Left ventricle myocardium inferior (tissue), 1 donor: ENCODE measurements around the gene CYP2C9. TPM values are rescaled to one million over a fixed set of nuclear protein-coding genes. Genes with fewer than 3 reads are reported as not detected.
"Not testable (repeated sequence)": the region's sequence is repeated elsewhere in the genome, so short reads cannot be mapped to it uniquely, and the experiment has no call there.

ENCODE experiments used
- DNase-seq: peaks from one replicate; pipeline ENCODE4 v3.0.0-alpha.2; 2020
- H3K27ac ChIP-seq: fragments of 200-600 bp; replicated peaks from 2 replicates; pipeline ENCODE4 v1.8.0; 2021
- H3K27me3 ChIP-seq: fragments of 200-600 bp; 2 replicates; pipeline ENCODE4 v1.8.0; 2021; ENCODE audit warnings: low read depth
- H3K36me3 ChIP-seq: fragments of 200-600 bp; 2 replicates; pipeline ENCODE4 v1.8.0; 2021
- H3K4me1 ChIP-seq: fragments of 200-600 bp; 2 replicates; pipeline ENCODE4 v1.8.0; 2021
- H3K4me3 ChIP-seq: fragments of 200-600 bp; 2 replicates; pipeline ENCODE4 v1.8.0; 2021; ENCODE audit warnings: mild to moderate bottlenecking, moderate library complexity
- H3K9me3 ChIP-seq: fragments of 200-600 bp; replicated peaks from 2 replicates; pipeline ENCODE4 v1.8.0; 2021
- intact Hi-C: fragments of 100-400 bp; cut with micrococcal nuclease; formaldehyde crosslinking; loops from one replicate; pipeline ENCODE4 v1.11.0; 2022
- long read RNA-seq: library from polyadenylated mRNA; unstranded; transcript quantifications from one replicate; pipeline ENCODE4 v2.0.0, GENCODE V29; 2021
- total RNA-seq: library from RNA; stranded (reverse); fragmentation: NEBNext Ultra II Directional; extraction: Animal tissue kit (Norgen Biotek cat#: 25700); gene quantifications from one replicate; pipeline ENCODE4 v1.2.1, GENCODE V29; 2021
- TF ChIP-seq, protein P1 (sequence below): fragments of 200-600 bp; IDR thresholded peaks from 2 replicates; pipeline ENCODE4 v1.8.0; 2021; ENCODE audit warnings: antibody characterized with exemption, mild to moderate bottlenecking, borderline replicate concordance
- donor health status: DM: no; HTN: yes; CAD: no; lungs with severe emphysema.

The CYP2C9 gene
- not detected for total RNA-seq
- long read RNA-seq, result 0 reads

DNA sequence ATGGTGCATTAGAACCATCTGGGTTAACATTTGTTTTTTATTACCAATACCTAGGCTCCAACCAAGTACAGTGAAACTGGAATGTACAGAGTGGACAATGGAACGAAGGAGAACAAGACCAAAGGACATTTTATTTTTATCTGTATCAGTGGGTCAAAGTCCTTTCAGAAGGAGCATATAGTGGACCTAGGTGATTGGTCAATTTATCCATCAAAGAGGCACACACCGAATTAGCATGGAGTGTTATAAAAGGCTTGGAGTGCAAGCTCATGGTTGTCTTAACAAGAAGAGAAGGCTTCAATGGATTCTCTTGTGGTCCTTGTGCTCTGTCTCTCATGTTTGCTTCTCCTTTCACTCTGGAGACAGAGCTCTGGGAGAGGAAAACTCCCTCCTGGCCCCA is at the start of gene CYP2C9:
Gene CYP2C9 (plus strand): TSS at position 276 of the 400 bp plus-strand sequence. CDS start 25 bp downstream, at position 301.
- Histone ChIP-seq H3K4me3 (no peak within 1 kb of the TSS), H3K9me3 (peaks cover 22% of the 10 kb centered on the region), H3K4me1 (no peaks in the 10 kb centered on the region), H3K27ac (no peak within 1 kb of the TSS), H3K27me3 (no peaks in the 10 kb centered on the region), H3K36me3 (no peaks in the 10 kb centered on the region)
- TF ChIP-seq, protein P1, sequence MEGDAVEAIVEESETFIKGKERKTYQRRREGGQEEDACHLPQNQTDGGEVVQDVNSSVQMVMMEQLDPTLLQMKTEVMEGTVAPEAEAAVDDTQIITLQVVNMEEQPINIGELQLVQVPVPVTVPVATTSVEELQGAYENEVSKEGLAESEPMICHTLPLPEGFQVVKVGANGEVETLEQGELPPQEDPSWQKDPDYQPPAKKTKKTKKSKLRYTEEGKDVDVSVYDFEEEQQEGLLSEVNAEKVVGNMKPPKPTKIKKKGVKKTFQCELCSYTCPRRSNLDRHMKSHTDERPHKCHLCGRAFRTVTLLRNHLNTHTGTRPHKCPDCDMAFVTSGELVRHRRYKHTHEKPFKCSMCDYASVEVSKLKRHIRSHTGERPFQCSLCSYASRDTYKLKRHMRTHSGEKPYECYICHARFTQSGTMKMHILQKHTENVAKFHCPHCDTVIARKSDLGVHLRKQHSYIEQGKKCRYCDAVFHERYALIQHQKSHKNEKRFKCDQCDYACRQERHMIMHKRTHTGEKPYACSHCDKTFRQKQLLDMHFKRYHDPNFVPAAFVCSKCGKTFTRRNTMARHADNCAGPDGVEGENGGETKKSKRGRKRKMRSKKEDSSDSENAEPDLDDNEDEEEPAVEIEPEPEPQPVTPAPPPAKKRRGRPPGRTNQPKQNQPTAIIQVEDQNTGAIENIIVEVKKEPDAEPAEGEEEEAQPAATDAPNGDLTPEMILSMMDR, result no peak
- intact Hi-C loops, result no loop called here
- no peak for DNase-seq

DNA sequence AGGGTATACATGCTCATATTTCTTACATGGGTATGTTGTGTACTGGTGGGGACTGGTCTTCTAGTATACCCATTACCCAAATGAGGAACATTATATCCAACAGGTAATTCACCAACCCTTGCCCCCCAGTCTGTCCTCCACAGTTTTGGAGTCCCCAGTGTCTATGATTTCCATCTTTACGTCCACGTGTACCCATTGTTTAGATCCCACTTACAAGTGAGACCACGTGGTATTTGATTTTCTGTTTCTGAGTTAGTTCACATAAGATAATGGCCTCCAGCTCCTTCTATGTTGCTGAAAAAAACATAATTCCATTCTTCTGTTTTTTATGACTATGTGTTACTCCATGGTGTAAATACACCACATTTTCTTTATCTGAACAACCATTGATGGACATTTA is 49.3 kb upstream of the CYP2C9 start:
- intact Hi-C loops, result no loop called here
- TF ChIP-seq, protein P1, result no peak
- DNase-seq, result no peak
- Histone ChIP-seq H3K4me1 (no peaks in the 10 kb centered on the region), H3K4me3 (no peak overlapping the region), H3K36me3 (no peaks in the 10 kb centered on the region), H3K27me3 (no peaks in the 10 kb centered on the region), H3K9me3 (peaks cover 19% of the 10 kb centered on the region), H3K27ac (no peak overlapping the region)

DNA sequence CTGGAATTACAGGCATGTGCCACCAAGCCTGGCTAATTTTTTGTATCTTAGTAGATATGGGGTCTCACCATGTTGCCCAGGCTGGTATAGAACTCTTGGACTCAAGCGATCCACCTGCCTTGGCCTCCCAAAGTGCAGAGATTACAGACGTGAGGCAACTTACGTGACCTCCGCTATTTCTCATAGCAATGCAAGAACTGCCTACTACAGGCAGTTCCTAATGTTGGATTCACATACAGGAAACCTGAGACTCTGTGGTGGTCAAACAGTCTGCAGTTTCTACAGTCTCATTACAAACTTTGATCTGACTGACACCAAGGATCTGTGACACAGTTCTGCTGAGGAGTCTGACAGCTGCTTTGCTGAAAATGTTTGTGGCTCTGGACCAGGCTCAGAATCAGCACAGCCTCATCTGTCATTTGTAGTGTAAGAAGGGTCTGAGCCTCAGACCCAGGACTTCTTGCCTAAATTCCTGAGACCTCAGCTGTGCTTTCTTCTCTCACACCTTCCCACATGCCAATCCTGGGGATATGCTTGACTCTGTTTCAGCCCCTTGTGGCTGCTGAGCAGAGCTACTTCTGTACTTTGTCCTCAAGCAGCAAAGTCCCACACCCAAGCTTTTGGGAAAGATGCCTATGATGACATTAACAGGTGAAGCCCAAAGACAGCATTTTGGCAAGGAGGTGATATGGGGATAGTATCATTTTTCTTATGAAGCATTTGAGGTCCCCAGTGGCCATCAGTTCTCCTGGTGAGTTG is 48.0 kb upstream of the CYP2C9 start:
- intact Hi-C loops, result no loop called here
- TF ChIP-seq, protein P1, result no peak

DNA sequence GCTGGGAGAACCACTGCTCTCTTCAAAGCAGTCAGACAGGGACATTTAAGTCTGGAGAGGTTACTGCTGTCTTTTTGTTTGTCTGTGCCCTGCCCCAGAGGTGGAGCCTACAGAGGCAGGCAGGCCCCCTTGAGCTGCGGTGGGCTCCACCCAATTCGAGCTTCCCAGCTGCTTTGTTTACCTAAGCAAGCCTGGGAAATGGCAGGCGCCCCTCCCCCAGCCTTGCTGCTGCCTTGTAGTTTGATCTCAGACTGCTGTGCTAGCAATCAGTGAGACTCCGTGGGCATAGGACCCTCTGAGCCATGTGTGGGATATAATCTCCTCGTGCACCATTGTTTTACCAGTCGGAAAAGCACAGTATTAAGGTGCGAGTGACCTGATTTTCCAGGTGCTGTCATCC is 40.0 kb upstream of the CYP2C9 start:
- H3K27ac ChIP-seq, H3K4me1 ChIP-seq, H3K4me3 ChIP-seq, H3K27me3 ChIP-seq, H3K36me3 ChIP-seq, intact Hi-C loops, DNase-seq: not testable (repeated sequence)
- H3K9me3 ChIP-seq, result peaks cover 23% of the 10 kb centered on the region

More for the DNA sequence above, 48.0 kb upstream of the CYP2C9 start:
- H3K27me3 ChIP-seq, result no peaks in the 10 kb centered on the region
- H3K27ac ChIP-seq, result no peak overlapping the region
- no peak overlapping the region for H3K4me3 ChIP-seq
- peaks cover 26% of the 10 kb centered on the region for H3K9me3 ChIP-seq
- no peaks in the 10 kb centered on the region for H3K4me1 ChIP-seq
- DNase-seq, result no peak
- no peaks in the 10 kb centered on the region for H3K36me3 ChIP-seq

DNA sequence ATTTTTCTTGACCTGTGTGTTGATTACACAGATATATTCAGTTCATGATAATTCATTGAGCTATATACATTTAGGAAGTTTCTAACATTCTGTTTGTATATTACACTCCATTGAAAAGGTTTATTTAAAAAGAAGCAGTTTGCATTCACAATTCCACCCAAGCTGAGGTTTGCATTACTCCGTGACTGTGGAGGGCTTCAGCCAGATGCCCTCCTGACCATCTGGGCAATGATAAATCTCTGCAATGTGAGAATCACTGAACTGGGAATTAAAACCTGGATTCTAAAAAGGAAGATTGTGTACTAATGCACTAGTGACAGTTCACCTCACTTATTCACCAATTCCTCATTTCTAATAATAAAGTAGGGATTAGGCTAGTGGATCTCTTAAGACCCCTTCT is 36.4 kb upstream of the CYP2C9 start:
- no peaks in the 10 kb centered on the region for H3K27me3 ChIP-seq
- no peak overlapping the region for H3K27ac ChIP-seq
- intact Hi-C loops, result no loop called here
- no peaks in the 10 kb centered on the region for H3K36me3 ChIP-seq
- H3K9me3 ChIP-seq, result peaks cover 16% of the 10 kb centered on the region
- TF ChIP-seq, protein P1, result no peak
- DNase-seq, result no peak
- no peaks in the 10 kb centered on the region for H3K4me1 ChIP-seq
- no peak overlapping the region for H3K4me3 ChIP-seq

DNA sequence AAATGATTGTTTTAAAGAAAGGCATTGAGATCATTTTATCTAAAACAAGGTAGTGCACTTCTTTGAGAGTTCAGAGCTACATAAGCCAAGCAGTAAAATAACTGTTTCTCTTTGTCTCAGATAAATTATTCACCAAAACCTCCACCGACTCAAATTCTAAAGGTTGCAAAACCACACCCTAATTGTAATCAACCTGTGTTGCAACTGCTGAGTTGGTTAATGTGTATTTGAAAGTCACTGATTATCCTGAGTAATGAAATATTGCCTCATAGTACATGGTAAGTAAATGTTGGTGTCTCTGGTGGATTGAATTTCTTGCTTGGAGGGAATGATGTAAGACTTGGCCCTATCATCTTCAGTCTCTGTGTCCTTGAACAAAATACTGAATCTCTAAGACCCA is 35.9 kb upstream of the CYP2C9 start:
- intact Hi-C loops, result no loop called here
- H3K36me3 ChIP-seq, result no peaks in the 10 kb centered on the region
- no peak for DNase-seq
- H3K4me1 ChIP-seq, result no peaks in the 10 kb centered on the region
- no peak overlapping the region for H3K27ac ChIP-seq
- H3K9me3 ChIP-seq, result peaks cover 21% of the 10 kb centered on the region
- TF ChIP-seq, protein P1, result no peak
- H3K4me3 ChIP-seq, result no peak overlapping the region
- H3K27me3 ChIP-seq, result no peaks in the 10 kb centered on the region

DNA sequence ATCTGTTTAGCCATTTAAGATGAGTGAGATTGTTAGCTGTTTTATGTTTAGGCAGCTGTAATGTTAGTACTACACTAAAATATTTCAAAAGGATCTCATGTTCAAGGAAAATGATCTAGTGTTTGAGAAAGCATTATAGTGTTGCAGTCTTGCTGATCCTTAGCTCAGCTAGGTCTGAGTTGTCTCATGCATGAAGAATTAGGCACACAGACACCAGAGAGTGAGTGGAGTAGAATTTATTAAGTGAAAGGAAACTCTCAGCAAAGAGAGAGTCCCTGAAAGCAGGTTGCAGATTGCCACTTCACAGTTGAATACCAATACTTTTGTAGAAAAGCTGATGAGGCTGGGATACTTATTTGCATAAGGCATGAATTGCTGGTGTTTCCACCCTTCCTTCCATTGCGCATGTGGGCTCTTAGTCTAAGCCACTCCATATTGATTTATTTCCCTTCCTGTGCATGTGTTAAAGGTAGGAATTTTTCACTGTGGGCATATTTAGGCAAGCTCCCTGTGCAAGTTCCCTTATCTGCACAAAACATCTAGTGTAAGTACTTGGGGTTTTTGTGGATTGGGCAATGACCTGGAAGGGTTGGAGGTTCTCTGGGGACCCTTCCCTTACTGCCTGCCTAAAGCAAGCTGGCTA is 33.8 kb upstream of the CYP2C9 start:
- H3K9me3 ChIP-seq, result peaks cover 35% of the 10 kb centered on the region
- intact Hi-C loops, DNase-seq, H3K27me3 ChIP-seq, H3K36me3 ChIP-seq, H3K27ac ChIP-seq, H3K4me3 ChIP-seq, H3K4me1 ChIP-seq: not testable (repeated sequence)
